Measurements from ENCODE around the gene WWC1. TPM values are rescaled to one million over a fixed set of nuclear protein-coding genes. Genes with fewer than 3 reads are reported as not detected.
"Not testable (repeated sequence)": the region's sequence is repeated elsewhere in the genome, so short reads cannot be mapped to it uniquely, and the experiment has no call there.

Gene WWC1
- total and polyA plus RNA-seq, 7 experiments from 2014 or later: 0.02 to 1.4 (median 0.66) TPM; not detected in 1

DNA sequence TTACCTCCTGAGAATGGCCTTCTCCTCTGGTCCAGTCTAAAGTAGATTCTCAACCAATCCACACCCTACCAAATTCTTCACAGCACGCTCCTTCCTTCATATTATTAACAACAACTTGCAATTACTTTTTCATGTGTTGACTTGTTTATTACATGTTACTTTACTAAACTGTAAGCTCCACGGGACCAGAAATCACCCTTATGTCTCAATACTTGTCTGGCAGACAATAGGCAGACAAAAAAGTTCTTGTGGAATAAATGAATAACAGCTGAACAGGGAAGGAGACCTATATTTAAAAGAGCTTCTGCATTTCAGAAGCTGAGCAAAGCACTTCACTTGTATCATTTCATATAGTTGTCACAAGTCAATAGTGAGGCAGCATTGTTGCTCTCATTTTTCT, 5.7 kb upstream of the WWC1 start:
- intact Hi-C loops (cut with micrococcal nuclease): no loop called here
- no peaks in the 10 kb centered on the region for H3K27me3 ChIP-seq (ENCODE audit: control insufficient read depth in 2 of 2, insufficient read depth in 2 of 2, low read length in 2 of 2)
- Mint-ChIP-seq H3K36me3 (peaks cover 2 to 13% (median 4%) of the 10 kb centered on the region in 5 donors), H3K27ac (no peak overlapping the region), H3K9me3 (peaks cover 4 to 51% (median 23%) of the 10 kb centered on the region in 11 donors), H3K4me1 (peaks cover 1 to 8% (median 5%) of the 10 kb centered on the region in 7 donors), H3K27me3 (peaks cover 0 to 42% (median 22%) of the 10 kb centered on the region in 5 donors), H3K4me3 (no peak overlapping the region)
- H3K27ac ChIP-seq (ENCODE audit: low read depth, low read length): no peak overlapping the region
- no peak overlapping the region for H3K4me3 ChIP-seq (ENCODE audit: low read length)
- ChIA-PET POLR2A (interaction anchor here (0.5 kb wide), 1 partner anchor 259 kb away, joined by 3 read pairs; no protein-coding TSS in a partner anchor), CTCF (no interaction called here)
- DNase-seq (no peak), ATAC-seq (no peak)
- no peaks in the 10 kb centered on the region for H3K4me1 ChIP-seq (ENCODE audit: control insufficient read depth in 2 of 2, insufficient read depth in 2 of 2, low read length in 2 of 2)
- H3K36me3 ChIP-seq (ENCODE audit: control insufficient read depth in 2 of 3, insufficient read depth in 3 of 3, low read length in 3 of 3): no peaks in the 10 kb centered on the region
- H3K9me3 ChIP-seq (ENCODE audit: control insufficient read depth in 2 of 3, low read length in 3 of 3): peaks cover 0 to 12% (median 0%) of the 10 kb centered on the region in 3 experiments

DNA sequence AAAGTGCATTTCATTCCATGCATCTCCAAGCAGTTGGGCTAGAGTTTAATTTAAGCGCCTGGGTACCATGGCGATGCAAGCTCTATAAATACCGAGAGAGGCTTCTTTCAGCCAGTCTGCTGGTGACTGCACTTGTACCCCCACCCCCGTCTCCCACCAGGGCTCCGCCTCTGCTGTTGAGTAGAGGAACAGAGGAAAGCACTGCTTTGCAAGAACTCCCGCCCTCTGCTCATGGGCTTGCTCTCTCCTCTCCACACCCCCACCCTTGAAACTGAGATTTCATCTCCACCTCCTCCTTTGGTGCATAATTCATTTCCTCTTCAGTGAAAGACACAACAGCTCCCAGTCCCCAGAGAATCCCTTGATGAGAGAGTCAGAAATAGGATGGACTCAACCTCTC, 5.1 kb upstream of the WWC1 start:
- H3K4me1 Mint-ChIP-seq: peaks cover 3 to 14% (median 7%) of the 10 kb centered on the region in 7 donors
- no peak overlapping the region for H3K4me3 Mint-ChIP-seq
- ChIA-PET POLR2A (no interaction called here), CTCF (no interaction called here)
- peaks cover 4 to 51% (median 23%) of the 10 kb centered on the region in 11 donors for H3K9me3 Mint-ChIP-seq
- Histone ChIP-seq H3K9me3 (ENCODE audit: control insufficient read depth in 2 of 3, low read length in 3 of 3) (peaks cover 0 to 12% (median 0%) of the 10 kb centered on the region in 3 experiments), H3K27me3 (ENCODE audit: control insufficient read depth in 2 of 2, insufficient read depth in 2 of 2, low read length in 2 of 2) (no peaks in the 10 kb centered on the region), H3K4me1 (ENCODE audit: control insufficient read depth in 2 of 2, insufficient read depth in 2 of 2, low read length in 2 of 2) (no peaks in the 10 kb centered on the region), H3K27ac (ENCODE audit: low read depth, low read length) (no peak overlapping the region), H3K4me3 (ENCODE audit: low read length) (no peak overlapping the region), H3K36me3 (ENCODE audit: control insufficient read depth in 2 of 3, insufficient read depth in 3 of 3, low read length in 3 of 3) (no peaks in the 10 kb centered on the region)
- intact Hi-C loops (cut with micrococcal nuclease): no loop called here
- DNase-seq (no peak), ATAC-seq (no peak)
- peaks cover 2 to 13% (median 4%) of the 10 kb centered on the region in 5 donors for H3K36me3 Mint-ChIP-seq
- H3K27ac Mint-ChIP-seq: no peak overlapping the region
- H3K27me3 Mint-ChIP-seq: peaks cover 0 to 48% (median 28%) of the 10 kb centered on the region in 5 donors

DNA sequence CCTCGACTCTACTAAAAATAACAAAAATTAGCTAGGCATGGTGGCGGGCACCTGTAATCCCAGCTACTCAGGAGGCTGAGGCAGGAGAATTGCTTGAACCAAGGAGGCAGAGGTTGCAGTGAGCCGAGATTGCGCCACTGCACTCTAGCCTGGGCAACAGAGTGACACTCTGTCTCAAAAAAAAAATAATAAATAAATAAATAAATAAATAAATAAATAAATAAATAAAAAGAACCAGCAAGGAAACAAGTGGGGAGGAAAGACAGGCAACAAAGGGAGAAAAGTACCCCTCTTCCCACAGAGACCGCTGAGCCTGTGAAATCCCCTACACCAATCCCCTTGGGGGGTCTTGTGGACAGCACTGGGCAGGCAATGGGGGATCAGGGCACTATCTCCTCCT, 4.6 kb upstream of the WWC1 start:
- H3K27ac ChIP-seq (ENCODE audit: low read depth, low read length); intact Hi-C loops (cut with micrococcal nuclease); ATAC-seq; H3K4me3 ChIP-seq (ENCODE audit: low read length); CTCF ChIA-PET; POLR2A ChIA-PET; H3K4me3 Mint-ChIP-seq; DNase-seq; H3K27me3 ChIP-seq (ENCODE audit: control insufficient read depth in 2 of 2, insufficient read depth in 2 of 2, low read length in 2 of 2); H3K4me1 ChIP-seq (ENCODE audit: control insufficient read depth in 2 of 2, insufficient read depth in 2 of 2, low read length in 2 of 2); H3K36me3 ChIP-seq (ENCODE audit: control insufficient read depth in 2 of 3, insufficient read depth in 3 of 3, low read length in 3 of 3); H3K27ac Mint-ChIP-seq: not testable (repeated sequence)
- Mint-ChIP-seq H3K27me3 (peaks cover 0 to 45% (median 28%) of the 10 kb centered on the region in 5 donors), H3K36me3 (peaks cover 2 to 13% (median 4%) of the 10 kb centered on the region in 5 donors), H3K9me3 (peaks cover 4 to 48% (median 21%) of the 10 kb centered on the region in 11 donors), H3K4me1 (peaks cover 3 to 14% (median 7%) of the 10 kb centered on the region in 7 donors)
- peaks cover 0 to 12% (median 0%) of the 10 kb centered on the region in 3 experiments for H3K9me3 ChIP-seq (ENCODE audit: control insufficient read depth in 2 of 3, low read length in 3 of 3)

DNA sequence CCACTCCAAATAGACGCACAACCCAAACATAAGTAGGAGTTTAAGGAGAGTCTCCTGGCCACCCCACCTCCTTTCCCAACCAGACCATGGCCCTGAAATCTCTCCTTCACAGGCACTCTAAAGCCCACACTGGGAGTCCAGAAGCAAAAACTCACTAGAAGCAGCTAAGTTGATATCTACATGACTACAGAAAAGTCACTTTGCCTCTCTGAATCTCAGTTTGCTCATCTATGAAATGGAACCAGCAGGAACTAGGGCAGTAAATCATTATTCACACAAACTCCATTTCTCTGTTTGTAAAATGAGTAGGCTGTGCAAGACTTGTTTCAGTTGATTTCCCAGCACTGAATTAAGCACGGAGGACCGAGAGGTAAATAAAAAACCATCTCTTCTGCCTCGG, 4.1 kb upstream of the WWC1 start:
- ChIA-PET CTCF (no interaction called here), POLR2A (no interaction called here)
- no peak for DNase-seq
- no peak for ATAC-seq
- Histone ChIP-seq H3K4me3 (ENCODE audit: low read length) (no peak overlapping the region), H3K27ac (ENCODE audit: low read depth, low read length) (no peak overlapping the region), H3K27me3 (ENCODE audit: control insufficient read depth in 2 of 2, insufficient read depth in 2 of 2, low read length in 2 of 2) (no peaks in the 10 kb centered on the region), H3K9me3 (ENCODE audit: control insufficient read depth in 2 of 3, low read length in 3 of 3) (peaks cover 0 to 12% (median 0%) of the 10 kb centered on the region in 3 experiments), H3K36me3 (ENCODE audit: control insufficient read depth in 2 of 3, insufficient read depth in 3 of 3, low read length in 3 of 3) (no peaks in the 10 kb centered on the region), H3K4me1 (ENCODE audit: control insufficient read depth in 2 of 2, insufficient read depth in 2 of 2, low read length in 2 of 2) (no peaks in the 10 kb centered on the region)
- peaks cover 3 to 14% (median 7%) of the 10 kb centered on the region in 7 donors for H3K4me1 Mint-ChIP-seq
- no peak overlapping the region for H3K27ac Mint-ChIP-seq
- intact Hi-C loops (cut with micrococcal nuclease): no loop called here
- peaks cover 0 to 40% (median 27%) of the 10 kb centered on the region in 5 donors for H3K27me3 Mint-ChIP-seq
- no peak overlapping the region for H3K4me3 Mint-ChIP-seq
- peaks cover 0 to 12% (median 4%) of the 10 kb centered on the region in 5 donors for H3K36me3 Mint-ChIP-seq
- peaks cover 4 to 43% (median 16%) of the 10 kb centered on the region in 11 donors for H3K9me3 Mint-ChIP-seq

DNA sequence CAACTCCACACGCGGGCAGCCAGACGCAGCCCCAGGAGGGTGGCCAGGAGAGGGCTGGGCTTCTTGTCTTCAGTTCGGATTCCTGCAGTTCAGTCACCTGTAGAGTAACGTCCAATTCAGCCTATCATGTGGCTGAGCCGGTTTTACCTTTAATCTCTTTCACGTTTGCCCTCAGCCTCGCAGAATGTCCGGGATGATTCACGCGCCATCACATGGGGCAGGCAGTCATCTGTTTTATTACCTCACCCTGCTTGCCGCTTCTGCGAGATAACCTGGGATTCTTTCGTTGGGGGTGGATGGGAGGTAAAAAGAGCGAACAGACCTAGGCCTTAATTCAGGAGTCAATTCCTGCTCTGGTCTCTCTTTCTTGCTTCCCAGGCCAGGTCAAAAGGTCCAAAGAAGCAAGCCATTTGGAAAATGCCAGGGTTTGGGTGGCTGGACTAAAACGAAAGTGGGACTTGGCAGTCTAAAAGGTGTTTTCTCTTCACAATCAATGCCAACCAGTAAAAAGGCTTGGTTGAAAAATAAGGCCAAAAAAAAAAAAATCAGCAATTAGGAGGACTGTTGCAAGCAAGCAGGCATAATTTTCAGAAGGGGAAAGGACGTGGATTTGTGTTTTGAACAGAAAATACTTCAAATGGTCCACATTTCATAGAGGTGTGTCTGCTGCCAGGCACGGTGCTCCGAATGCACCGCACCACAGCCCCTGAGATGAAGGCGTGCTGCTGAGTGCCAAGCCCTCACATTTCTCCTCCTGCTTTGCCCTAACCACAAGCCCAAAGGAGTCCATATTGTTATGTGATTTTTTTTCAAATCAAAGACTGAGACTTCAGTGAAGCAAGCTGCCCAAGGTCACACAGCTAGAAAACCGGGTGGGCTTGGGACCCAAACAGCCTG, 2.8 kb upstream of the WWC1 start:
- no peak overlapping the region for H3K4me3 Mint-ChIP-seq
- Histone ChIP-seq H3K9me3 (ENCODE audit: control insufficient read depth in 2 of 3, low read length in 3 of 3) (peaks cover 0 to 12% (median 0%) of the 10 kb centered on the region in 3 experiments), H3K4me3 (ENCODE audit: low read length) (no peak overlapping the region), H3K36me3 (ENCODE audit: control insufficient read depth in 2 of 3, insufficient read depth in 3 of 3, low read length in 3 of 3) (no peaks in the 10 kb centered on the region), H3K4me1 (ENCODE audit: control insufficient read depth in 2 of 2, insufficient read depth in 2 of 2, low read length in 2 of 2) (no peaks in the 10 kb centered on the region), H3K27me3 (ENCODE audit: control insufficient read depth in 2 of 2, insufficient read depth in 2 of 2, low read length in 2 of 2) (peaks cover 0 to 6% of the 10 kb centered on the region in 2 donors), H3K27ac (ENCODE audit: low read depth, low read length) (no peak overlapping the region)
- ATAC-seq (no peak), DNase-seq (no peak)
- H3K36me3 Mint-ChIP-seq: peaks cover 0 to 12% (median 4%) of the 10 kb centered on the region in 5 donors
- peaks cover 0 to 49% (median 36%) of the 10 kb centered on the region in 5 donors for H3K27me3 Mint-ChIP-seq
- H3K4me1 Mint-ChIP-seq: peaks cover 3 to 20% (median 16%) of the 10 kb centered on the region in 7 donors
- ChIA-PET CTCF (no interaction called here), POLR2A (no interaction called here)
- H3K9me3 Mint-ChIP-seq: peaks cover 4 to 32% (median 13%) of the 10 kb centered on the region in 11 donors
- intact Hi-C loops (cut with micrococcal nuclease): no loop called here
- H3K27ac Mint-ChIP-seq: no peak overlapping the region

DNA sequence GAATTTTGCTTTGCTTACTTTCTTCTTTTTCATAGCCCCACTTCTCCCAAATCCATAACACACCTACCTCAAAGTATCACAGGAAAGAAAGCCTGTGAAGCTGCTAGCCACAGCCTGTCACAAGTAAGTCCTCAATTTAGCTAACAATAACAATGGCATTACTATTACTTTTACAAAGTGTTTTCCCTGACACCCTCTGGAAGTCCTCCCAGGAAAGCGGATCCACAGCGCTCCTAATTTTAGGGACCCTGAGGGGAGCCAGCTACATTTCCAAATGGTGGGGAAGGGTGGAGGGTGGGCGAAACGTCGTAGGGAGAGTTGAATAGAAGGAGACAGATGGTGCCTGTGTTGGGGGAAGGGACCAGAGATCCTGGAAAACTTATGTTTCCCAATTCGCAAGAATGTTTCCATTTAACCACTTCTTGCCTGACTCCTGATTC, 523 bp upstream of the WWC1 start:
- Histone ChIP-seq H3K36me3 (ENCODE audit: control insufficient read depth in 2 of 3, insufficient read depth in 3 of 3, low read length in 3 of 3) (no peaks in the 10 kb centered on the region), H3K4me3 (ENCODE audit: low read length) (no peak overlapping the region), H3K4me1 (ENCODE audit: control insufficient read depth in 2 of 2, insufficient read depth in 2 of 2, low read length in 2 of 2) (no peaks in the 10 kb centered on the region), H3K27me3 (ENCODE audit: control insufficient read depth in 2 of 2, insufficient read depth in 2 of 2, low read length in 2 of 2) (peaks cover 0 to 6% of the 10 kb centered on the region in 2 donors), H3K27ac (ENCODE audit: low read depth, low read length) (no peak overlapping the region), H3K9me3 (ENCODE audit: control insufficient read depth in 2 of 3, low read length in 3 of 3) (no peaks in the 10 kb centered on the region)
- intact Hi-C loops (cut with micrococcal nuclease): loop anchor here in 1 of 2 donors (2.0 to 10.0 kb wide), 5 partner anchors 22 to 288 kb away; partner anchors contain the start of genes PANK3 and RARS1
- peaks cover 3 to 21% (median 17%) of the 10 kb centered on the region in 7 donors for H3K4me1 Mint-ChIP-seq
- DNase-seq: no peak
- POLR2A ChIA-PET: no interaction called here
- CTCF ChIA-PET: interaction anchor here (0.8 kb wide), 1 partner anchor 9 kb away, joined by 3 read pairs; no protein-coding TSS in a partner anchor
- H3K4me3 Mint-ChIP-seq: peak overlapping the region in 9 of 10 donors; percentile 35 to 82 (median 72)
- peaks cover 0 to 66% (median 40%) of the 10 kb centered on the region in 5 donors for H3K27me3 Mint-ChIP-seq
- H3K9me3 Mint-ChIP-seq: peaks cover 0 to 12% (median 0%) of the 10 kb centered on the region in 11 donors
- H3K36me3 Mint-ChIP-seq: no peaks in the 10 kb centered on the region
- no peak for ATAC-seq
- H3K27ac Mint-ChIP-seq: no peak overlapping the region

Measured in naive thymus-derived CD4-positive, alpha-beta T cell (primary cell).